ENCODE data around the gene LAMA2. TPM values are rescaled to one million over a fixed set of nuclear protein-coding genes. Genes with fewer than 3 reads are reported as not detected.

Gene LAMA2
- total and polyA plus RNA-seq, 7 experiments from 2014 or later: 0.02 to 0.59 (median 0.35) TPM; not detected in 4

DNA sequence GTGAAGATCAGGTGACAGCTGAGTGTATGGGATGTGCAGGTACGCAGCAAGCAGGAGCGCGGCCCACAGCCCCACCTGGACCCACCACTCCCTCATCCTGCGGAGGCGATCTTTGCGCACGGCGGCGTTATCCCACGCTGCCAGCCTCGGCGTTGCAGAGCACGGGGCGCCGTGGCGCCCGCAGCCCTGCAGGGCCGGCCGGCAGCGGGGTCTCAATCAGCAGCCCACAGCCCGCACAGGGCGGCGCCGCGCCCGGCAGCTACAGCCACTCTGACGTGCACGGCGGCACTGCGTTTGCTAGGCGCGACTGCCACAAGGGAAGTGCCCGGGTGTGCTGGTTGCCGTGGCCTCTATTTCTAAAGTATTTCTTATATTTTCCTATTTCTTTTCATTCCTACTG lies 46.9 kb downstream of the LAMA2 start:
- ChIA-PET CTCF (no interaction called here), POLR2A (no interaction called here)
- intact Hi-C loops (cut with micrococcal nuclease): no loop called here
- Mint-ChIP-seq H3K4me1 (no peaks in the 10 kb centered on the region), H3K27me3 (peaks cover 0 to 23% (median 8%) of the 10 kb centered on the region in 5 donors), H3K36me3 (no peaks in the 10 kb centered on the region), H3K4me3 (no peak overlapping the region), H3K9me3 (peaks cover 0 to 3% (median 0%) of the 10 kb centered on the region in 11 donors), H3K27ac (no peak overlapping the region)
- no peak overlapping the region for H3K27ac ChIP-seq (ENCODE audit: low read depth, low read length)
- no peak overlapping the region for H3K4me3 ChIP-seq (ENCODE audit: low read length)
- no peaks in the 10 kb centered on the region for H3K36me3 ChIP-seq (ENCODE audit: control insufficient read depth in 2 of 3, insufficient read depth in 3 of 3, low read length in 3 of 3)
- ATAC-seq (no peak), DNase-seq (no peak)
- H3K27me3 ChIP-seq (ENCODE audit: control insufficient read depth in 2 of 2, insufficient read depth in 2 of 2, low read length in 2 of 2): no peaks in the 10 kb centered on the region
- H3K4me1 ChIP-seq (ENCODE audit: control insufficient read depth in 2 of 2, insufficient read depth in 2 of 2, low read length in 2 of 2): no peaks in the 10 kb centered on the region
- no peaks in the 10 kb centered on the region for H3K9me3 ChIP-seq (ENCODE audit: control insufficient read depth in 2 of 3, low read length in 3 of 3)

DNA sequence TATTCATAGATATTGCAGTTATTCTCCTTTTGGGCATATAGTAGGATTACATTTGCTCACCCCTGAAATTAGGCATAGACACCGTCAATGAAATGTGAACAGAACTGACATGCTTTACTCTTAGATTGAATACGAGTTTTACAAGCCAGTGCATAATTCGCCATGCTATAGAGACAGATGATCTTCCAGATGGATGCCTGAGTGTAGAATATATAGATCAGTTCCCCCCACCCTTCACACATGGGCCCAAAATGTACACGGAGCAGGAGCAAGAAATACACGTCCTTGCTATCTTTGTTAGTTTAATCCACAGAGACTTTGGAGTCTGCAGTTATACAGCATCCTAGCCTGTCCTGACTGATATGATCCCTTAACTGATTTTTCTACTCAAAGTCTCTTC lies 47.4 kb downstream of the LAMA2 start:
- H3K4me1 Mint-ChIP-seq: no peaks in the 10 kb centered on the region
- H3K36me3 ChIP-seq (ENCODE audit: control insufficient read depth in 2 of 3, insufficient read depth in 3 of 3, low read length in 3 of 3): no peaks in the 10 kb centered on the region
- ChIA-PET POLR2A (no interaction called here), CTCF (no interaction called here)
- H3K9me3 ChIP-seq (ENCODE audit: control insufficient read depth in 2 of 3, low read length in 3 of 3): no peaks in the 10 kb centered on the region
- intact Hi-C loops (cut with micrococcal nuclease): no loop called here
- H3K4me3 Mint-ChIP-seq: no peak overlapping the region
- no peak overlapping the region for H3K4me3 ChIP-seq (ENCODE audit: low read length)
- no peak overlapping the region for H3K27ac Mint-ChIP-seq
- no peaks in the 10 kb centered on the region for H3K4me1 ChIP-seq (ENCODE audit: control insufficient read depth in 2 of 2, insufficient read depth in 2 of 2, low read length in 2 of 2)
- no peaks in the 10 kb centered on the region for H3K27me3 ChIP-seq (ENCODE audit: control insufficient read depth in 2 of 2, insufficient read depth in 2 of 2, low read length in 2 of 2)
- no peak for DNase-seq
- H3K27ac ChIP-seq (ENCODE audit: low read depth, low read length): no peak overlapping the region
- H3K27me3 Mint-ChIP-seq: peaks cover 0 to 23% (median 8%) of the 10 kb centered on the region in 5 donors
- no peaks in the 10 kb centered on the region for H3K36me3 Mint-ChIP-seq
- peaks cover 0 to 3% (median 0%) of the 10 kb centered on the region in 11 donors for H3K9me3 Mint-ChIP-seq
- ATAC-seq: no peak

DNA sequence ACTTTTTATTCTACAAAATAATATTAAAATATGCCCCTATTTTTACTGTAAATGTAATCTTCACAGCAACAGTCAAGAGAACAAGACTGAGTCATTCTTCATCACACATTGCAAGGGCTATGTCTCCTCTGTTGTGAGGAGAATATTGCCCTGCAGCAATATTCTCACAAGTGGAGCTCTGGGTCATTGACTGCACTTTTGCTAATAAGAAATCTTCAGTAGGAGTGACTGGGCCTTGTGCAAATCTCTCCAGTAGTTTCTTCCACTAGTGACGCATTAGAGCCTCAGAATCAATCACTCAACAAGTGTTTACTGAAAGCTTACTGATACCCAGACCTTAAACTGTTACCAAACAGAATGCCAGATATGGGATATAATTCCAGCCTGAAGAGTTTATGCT lies 49.1 kb downstream of the LAMA2 start:
- intact Hi-C loops (cut with micrococcal nuclease): no loop called here
- ChIA-PET CTCF (no interaction called here), POLR2A (no interaction called here)
- H3K9me3 ChIP-seq (ENCODE audit: control insufficient read depth in 2 of 3, low read length in 3 of 3): no peaks in the 10 kb centered on the region
- DNase-seq: no peak
- H3K27me3 Mint-ChIP-seq: peaks cover 3 to 23% (median 9%) of the 10 kb centered on the region in 5 donors
- no peaks in the 10 kb centered on the region for H3K4me1 ChIP-seq (ENCODE audit: control insufficient read depth in 2 of 2, insufficient read depth in 2 of 2, low read length in 2 of 2)
- no peaks in the 10 kb centered on the region for H3K36me3 ChIP-seq (ENCODE audit: control insufficient read depth in 2 of 3, insufficient read depth in 3 of 3, low read length in 3 of 3)
- H3K4me3 ChIP-seq (ENCODE audit: low read length): no peak overlapping the region
- no peak overlapping the region for H3K27ac Mint-ChIP-seq
- H3K4me1 Mint-ChIP-seq: no peaks in the 10 kb centered on the region
- H3K27ac ChIP-seq (ENCODE audit: low read depth, low read length): no peak overlapping the region
- H3K4me3 Mint-ChIP-seq: no peak overlapping the region
- H3K9me3 Mint-ChIP-seq: peaks cover 0 to 3% (median 0%) of the 10 kb centered on the region in 11 donors
- H3K36me3 Mint-ChIP-seq: no peaks in the 10 kb centered on the region
- no peak for ATAC-seq
- no peaks in the 10 kb centered on the region for H3K27me3 ChIP-seq (ENCODE audit: control insufficient read depth in 2 of 2, insufficient read depth in 2 of 2, low read length in 2 of 2)

DNA sequence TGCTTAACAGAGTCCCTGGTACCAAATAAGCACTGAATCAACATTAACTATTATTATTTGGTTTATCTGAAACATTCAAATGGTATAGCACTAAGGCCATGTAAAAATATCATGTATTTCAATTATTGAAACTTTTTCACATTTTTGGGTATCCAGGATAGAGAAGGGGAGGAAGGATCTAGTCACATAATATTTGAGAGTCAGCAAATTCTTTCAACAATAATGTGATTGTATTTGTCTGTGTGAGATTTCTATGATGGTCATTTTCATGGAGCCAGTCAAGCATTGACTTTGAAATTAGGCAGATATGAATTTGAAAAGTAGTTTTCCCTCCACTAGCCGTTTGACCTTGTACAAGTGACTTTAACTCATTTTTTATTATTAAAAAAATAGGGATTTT lies 67.9 kb downstream of the LAMA2 start:
- Histone ChIP-seq H3K4me3 (ENCODE audit: low read length) (no peak overlapping the region), H3K4me1 (ENCODE audit: control insufficient read depth in 2 of 2, insufficient read depth in 2 of 2, low read length in 2 of 2) (no peaks in the 10 kb centered on the region), H3K27me3 (ENCODE audit: control insufficient read depth in 2 of 2, insufficient read depth in 2 of 2, low read length in 2 of 2) (no peaks in the 10 kb centered on the region), H3K36me3 (ENCODE audit: control insufficient read depth in 2 of 3, insufficient read depth in 3 of 3, low read length in 3 of 3) (no peaks in the 10 kb centered on the region), H3K9me3 (ENCODE audit: control insufficient read depth in 2 of 3, low read length in 3 of 3) (no peaks in the 10 kb centered on the region), H3K27ac (ENCODE audit: low read depth, low read length) (no peak overlapping the region)
- H3K27me3 Mint-ChIP-seq: peaks cover 0 to 13% (median 0%) of the 10 kb centered on the region in 5 donors
- H3K36me3 Mint-ChIP-seq: no peaks in the 10 kb centered on the region
- H3K27ac Mint-ChIP-seq: no peak overlapping the region
- no peaks in the 10 kb centered on the region for H3K9me3 Mint-ChIP-seq
- DNase-seq: no peak
- no peak for ATAC-seq
- ChIA-PET POLR2A (no interaction called here), CTCF (no interaction called here)
- no peak overlapping the region for H3K4me3 Mint-ChIP-seq
- no peaks in the 10 kb centered on the region for H3K4me1 Mint-ChIP-seq
- intact Hi-C loops (cut with micrococcal nuclease): no loop called here

DNA sequence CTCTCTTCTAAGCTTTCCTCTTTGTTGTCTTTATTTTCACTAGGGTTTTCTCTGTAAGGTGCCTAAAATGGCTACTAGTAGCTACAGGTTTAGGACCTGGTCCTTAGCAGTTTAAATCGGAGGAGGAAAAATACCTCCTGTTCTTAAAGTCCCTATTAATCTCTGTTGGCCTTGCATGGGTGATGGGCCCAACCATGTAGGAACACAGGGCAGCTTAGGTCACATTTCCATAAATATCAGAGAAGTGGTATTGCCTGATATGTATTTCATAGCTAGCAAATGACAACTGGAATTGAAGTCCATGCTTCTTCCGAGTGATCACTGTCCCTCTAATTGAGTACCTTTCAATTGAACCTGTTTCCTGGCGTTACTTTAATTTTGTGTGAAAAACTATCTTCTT lies 70.0 kb downstream of the LAMA2 start:
- Mint-ChIP-seq H3K9me3 (no peaks in the 10 kb centered on the region), H3K36me3 (no peaks in the 10 kb centered on the region), H3K4me3 (no peak overlapping the region), H3K27ac (no peak overlapping the region), H3K4me1 (no peaks in the 10 kb centered on the region), H3K27me3 (peaks cover 0 to 9% (median 0%) of the 10 kb centered on the region in 5 donors)
- CTCF ChIA-PET: no interaction called here
- no peaks in the 10 kb centered on the region for H3K9me3 ChIP-seq (ENCODE audit: control insufficient read depth in 2 of 3, low read length in 3 of 3)
- H3K27ac ChIP-seq (ENCODE audit: low read depth, low read length): no peak overlapping the region
- POLR2A ChIA-PET: no interaction called here
- H3K27me3 ChIP-seq (ENCODE audit: control insufficient read depth in 2 of 2, insufficient read depth in 2 of 2, low read length in 2 of 2): no peaks in the 10 kb centered on the region
- no peak for DNase-seq
- no peaks in the 10 kb centered on the region for H3K4me1 ChIP-seq (ENCODE audit: control insufficient read depth in 2 of 2, insufficient read depth in 2 of 2, low read length in 2 of 2)
- no peak for ATAC-seq
- no peaks in the 10 kb centered on the region for H3K36me3 ChIP-seq (ENCODE audit: control insufficient read depth in 2 of 3, insufficient read depth in 3 of 3, low read length in 3 of 3)
- intact Hi-C loops (cut with micrococcal nuclease): no loop called here
- no peak overlapping the region for H3K4me3 ChIP-seq (ENCODE audit: low read length)

DNA sequence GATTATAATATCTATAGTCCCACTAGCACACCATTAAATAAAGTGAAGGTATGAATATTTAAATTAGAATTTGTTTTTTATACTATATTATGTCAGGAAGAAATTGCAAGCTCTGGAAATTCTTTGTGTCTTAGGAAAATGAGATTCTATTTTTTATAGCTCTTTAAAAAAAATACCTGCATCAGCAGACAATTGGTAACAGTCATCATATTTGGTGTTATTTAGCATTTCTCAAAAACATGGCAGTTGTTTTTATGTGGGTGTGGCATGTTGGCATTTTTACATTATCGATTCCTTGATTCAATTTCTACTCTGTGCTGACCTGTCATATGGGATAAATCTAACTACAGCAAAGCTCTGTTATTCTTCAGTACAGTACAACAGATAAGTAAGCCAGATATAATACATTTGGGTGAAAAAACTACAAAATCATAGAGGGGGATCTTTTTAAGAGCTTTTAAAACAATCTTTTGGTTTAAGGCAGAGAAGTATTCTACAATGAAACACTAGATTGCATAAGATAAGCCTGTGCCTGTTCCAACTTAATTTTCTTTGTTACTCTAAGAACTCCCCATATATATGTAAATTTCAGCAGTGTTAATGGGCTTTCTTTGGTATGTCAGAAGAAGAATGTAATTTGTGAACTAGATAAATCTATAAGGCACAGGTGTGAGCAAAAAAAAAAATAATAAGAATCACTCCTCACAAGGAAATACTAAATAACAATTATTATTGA lies 71.5 kb downstream of the LAMA2 start:
- Mint-ChIP-seq H3K4me1 (no peaks in the 10 kb centered on the region), H3K27me3 (peaks cover 0 to 3% (median 0%) of the 10 kb centered on the region in 5 donors), H3K9me3 (no peaks in the 10 kb centered on the region), H3K27ac (no peak overlapping the region), H3K4me3 (no peak overlapping the region), H3K36me3 (no peaks in the 10 kb centered on the region)
- ChIA-PET POLR2A (no interaction called here), CTCF (no interaction called here)
- Histone ChIP-seq H3K4me3 (ENCODE audit: low read length) (no peak overlapping the region), H3K27ac (ENCODE audit: low read depth, low read length) (no peak overlapping the region), H3K36me3 (ENCODE audit: control insufficient read depth in 2 of 3, insufficient read depth in 3 of 3, low read length in 3 of 3) (no peaks in the 10 kb centered on the region), H3K9me3 (ENCODE audit: control insufficient read depth in 2 of 3, low read length in 3 of 3) (no peaks in the 10 kb centered on the region), H3K27me3 (ENCODE audit: control insufficient read depth in 2 of 2, insufficient read depth in 2 of 2, low read length in 2 of 2) (no peaks in the 10 kb centered on the region), H3K4me1 (ENCODE audit: control insufficient read depth in 2 of 2, insufficient read depth in 2 of 2, low read length in 2 of 2) (no peaks in the 10 kb centered on the region)
- no peak for ATAC-seq
- DNase-seq: no peak
- intact Hi-C loops (cut with micrococcal nuclease): no loop called here

DNA sequence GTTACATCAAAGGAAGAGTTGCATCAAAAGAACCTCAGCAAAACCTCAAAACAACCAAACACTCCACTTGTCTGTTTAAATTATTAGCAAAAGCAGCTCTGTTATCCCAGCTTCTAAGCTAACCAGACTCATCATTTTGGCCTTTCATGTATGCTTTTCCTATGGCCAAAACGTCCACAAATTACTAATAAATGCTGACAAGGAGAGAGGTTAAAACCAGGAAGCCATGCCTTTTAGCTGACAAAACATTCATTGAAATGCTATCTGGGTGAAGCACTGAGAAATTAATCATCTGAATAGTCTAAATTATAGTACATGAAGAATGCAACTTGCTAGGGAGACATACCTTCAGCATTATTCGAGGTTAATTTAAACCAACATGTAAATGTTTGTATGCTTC lies 80.6 kb downstream of the LAMA2 start:
- Histone ChIP-seq H3K36me3 (ENCODE audit: control insufficient read depth in 2 of 3, insufficient read depth in 3 of 3, low read length in 3 of 3) (no peaks in the 10 kb centered on the region), H3K27ac (ENCODE audit: low read depth, low read length) (no peak overlapping the region), H3K4me3 (ENCODE audit: low read length) (no peak overlapping the region), H3K27me3 (ENCODE audit: control insufficient read depth in 2 of 2, insufficient read depth in 2 of 2, low read length in 2 of 2) (no peaks in the 10 kb centered on the region), H3K9me3 (ENCODE audit: control insufficient read depth in 2 of 3, low read length in 3 of 3) (no peaks in the 10 kb centered on the region), H3K4me1 (ENCODE audit: control insufficient read depth in 2 of 2, insufficient read depth in 2 of 2, low read length in 2 of 2) (no peaks in the 10 kb centered on the region)
- no peaks in the 10 kb centered on the region for H3K36me3 Mint-ChIP-seq
- intact Hi-C loops (cut with micrococcal nuclease): no loop called here
- ChIA-PET POLR2A (no interaction called here), CTCF (no interaction called here)
- H3K27me3 Mint-ChIP-seq: peaks cover 0 to 18% (median 0%) of the 10 kb centered on the region in 5 donors
- no peak overlapping the region for H3K4me3 Mint-ChIP-seq
- DNase-seq (no peak), ATAC-seq (no peak)
- peaks cover 0 to 2% (median 0%) of the 10 kb centered on the region in 11 donors for H3K9me3 Mint-ChIP-seq
- no peak overlapping the region for H3K27ac Mint-ChIP-seq
- H3K4me1 Mint-ChIP-seq: no peaks in the 10 kb centered on the region
